Body of pancreas (tissue), 4 donors: ENCODE data around the gene OR14K1.

ENCODE experiments used
- POLR2A ChIP-seq, 3 donors: fragments of 450-650 bp; IDR thresholded peaks; one replicate each; pipeline ENCODE4 v1.6.1; 2016; ENCODE audit warnings: antibody characterized with exemption in 3 of 3, mild to moderate bottlenecking in 2 of 3
- TF ChIP-seq, protein P1 (sequence below), 7 experiments: fragments of 450-650 bp in 4 of 7; fragments of 200-600 bp in 3 of 7; sonication (generic) in 3 of 7; IDR thresholded peaks; one replicate each; pipeline ENCODE4 v1.5.1; 2016 to 2019; ENCODE audit warnings: antibody characterized with exemption in 7 of 7

GRCh38 chr1:247760456-247760855, 22.0 kb downstream of the OR14K1 start, which contains the start of gene OR1C1:
- TF ChIP-seq, protein P1, sequence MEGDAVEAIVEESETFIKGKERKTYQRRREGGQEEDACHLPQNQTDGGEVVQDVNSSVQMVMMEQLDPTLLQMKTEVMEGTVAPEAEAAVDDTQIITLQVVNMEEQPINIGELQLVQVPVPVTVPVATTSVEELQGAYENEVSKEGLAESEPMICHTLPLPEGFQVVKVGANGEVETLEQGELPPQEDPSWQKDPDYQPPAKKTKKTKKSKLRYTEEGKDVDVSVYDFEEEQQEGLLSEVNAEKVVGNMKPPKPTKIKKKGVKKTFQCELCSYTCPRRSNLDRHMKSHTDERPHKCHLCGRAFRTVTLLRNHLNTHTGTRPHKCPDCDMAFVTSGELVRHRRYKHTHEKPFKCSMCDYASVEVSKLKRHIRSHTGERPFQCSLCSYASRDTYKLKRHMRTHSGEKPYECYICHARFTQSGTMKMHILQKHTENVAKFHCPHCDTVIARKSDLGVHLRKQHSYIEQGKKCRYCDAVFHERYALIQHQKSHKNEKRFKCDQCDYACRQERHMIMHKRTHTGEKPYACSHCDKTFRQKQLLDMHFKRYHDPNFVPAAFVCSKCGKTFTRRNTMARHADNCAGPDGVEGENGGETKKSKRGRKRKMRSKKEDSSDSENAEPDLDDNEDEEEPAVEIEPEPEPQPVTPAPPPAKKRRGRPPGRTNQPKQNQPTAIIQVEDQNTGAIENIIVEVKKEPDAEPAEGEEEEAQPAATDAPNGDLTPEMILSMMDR (IDR thresholded peaks at IDR 0.05) = no peak
- no peak for TF ChIP-seq POLR2A (IDR thresholded peaks at IDR 0.05)
